ENCODE results near the gene LATS1. TPM values are rescaled to one million over a fixed set of nuclear protein-coding genes. Genes with fewer than 3 reads are reported as not detected.

The LATS1 gene
- total and polyA plus RNA-seq, 2 of the 8 experiments (the other 6 are each of a cell fraction or from before 2014, with no cell fraction given) = 8.9 to 21.7 TPM

DNA sequence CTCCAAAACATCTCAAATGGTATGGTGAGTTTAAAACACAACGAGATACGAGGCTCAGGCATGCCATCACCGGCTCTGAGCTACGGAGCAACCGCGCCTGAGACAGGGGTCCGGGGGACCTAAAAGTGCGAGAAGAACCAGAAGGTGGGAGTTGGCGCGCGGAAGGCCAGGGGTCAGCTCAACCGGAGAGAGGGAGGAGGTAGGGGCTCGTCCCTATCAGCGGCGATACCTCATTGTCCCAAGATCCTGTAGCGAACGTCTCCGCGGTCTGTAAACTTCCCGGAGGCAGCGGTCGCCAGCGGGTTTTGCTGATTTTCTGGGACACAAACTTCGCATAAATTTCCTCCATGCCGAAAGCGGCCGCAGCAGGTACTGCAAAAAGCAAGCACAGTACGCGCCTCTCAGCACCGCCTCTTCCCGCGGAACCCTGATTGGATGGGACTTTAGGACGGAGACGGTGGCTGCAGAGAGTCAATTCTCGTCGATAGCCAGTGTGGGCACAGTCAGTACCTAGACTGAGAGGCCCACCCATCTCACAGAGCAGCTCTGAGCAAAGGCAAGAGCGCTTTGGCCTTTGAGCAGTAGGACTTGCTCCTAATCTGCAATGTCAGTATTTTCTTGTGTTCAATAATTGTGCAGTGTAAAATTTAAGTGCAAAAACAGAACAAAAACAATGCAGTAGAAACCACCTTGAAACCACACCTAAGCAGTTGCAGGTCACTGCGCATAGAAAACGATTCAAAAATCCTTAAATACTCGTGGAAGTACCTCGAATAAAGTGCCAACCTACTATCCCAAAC is 28.4 kb upstream of the LATS1 start, which contains the start of gene NUP43:
NUP43 (minus strand) TSS at position 383 of the 800 bp plus-strand sequence; CDS start at position 349, 34 bp downstream.
- Histone ChIP-seq H3K23ac (ENCODE audit: insufficient read length) (no peak within 1 kb of the TSS), H3K14ac (ENCODE audit: insufficient read length) (no peak within 1 kb of the TSS), H3K9me3 (ENCODE audit: insufficient read depth in 2 of 2, low read depth in 1 of 2, low read length in 1 of 2) (no peaks in the 10 kb centered on the region), H3K36me3 (ENCODE audit: control insufficient read depth in 2 of 4, insufficient read depth in 4 of 4, low read length in 3 of 4) (peaks cover 6 to 25% (median 16%) of the 10 kb centered on the region in 4 experiments; a peak in 6 of 8 replicates), H3K4me1 (replicated peaks in 1 of 4; ENCODE audit: control insufficient read depth in 3 of 4, insufficient read depth in 4 of 4, low read length in 3 of 4) (peaks cover 0 to 3% (median 0%) of the 10 kb centered on the region in 4 experiments; a peak in 1 of 7 replicates), H3K4me2 (ENCODE audit: insufficient read depth in 1 of 2, low read depth in 2 of 2, low read length in 2 of 2) (peak within 1 kb of the TSS; percentile 32 to 73), H3K56ac (replicated peaks; ENCODE audit: insufficient read length, low read depth, low read length) (peak within 1 kb of the TSS; percentile 71), H3K4me3 (ENCODE audit: extremely low read depth in 1 of 4, insufficient read depth in 2 of 4, low read depth in 3 of 4, low read length in 4 of 4) (peak within 1 kb of the TSS; percentile 76 to 99 (median 94)), H2AK5ac (ENCODE audit: low read depth, low read length) (no peak within 1 kb of the TSS), H3K23me2 (ENCODE audit: low read depth, low read length) (peaks cover 9% of the 10 kb centered on the region; the same call in 1 of the 2 replicates), H4K91ac (replicated peaks; ENCODE audit: insufficient read length, low read length) (no peak within 1 kb of the TSS), H3K79me1 (ENCODE audit: low read depth, low read length) (no peaks in the 10 kb centered on the region), H3K9ac (replicated peaks in 1 of 4; ENCODE audit: extremely low read depth in 1 of 4, low read depth in 3 of 4, low read length in 3 of 4) (peak within 1 kb of the TSS; percentile 80 to 94 (median 91)), H2BK120ac (replicated peaks; ENCODE audit: low read depth, low read length) (no peak within 1 kb of the TSS), H2BK5ac (ENCODE audit: low read depth, low read length) (peak within 1 kb of the TSS; percentile 60), H4K20me1 (replicated peaks in 1 of 2; ENCODE audit: control insufficient read depth in 1 of 2, insufficient read depth in 2 of 2, low read length in 2 of 2) (peaks cover 0 to 4% of the 10 kb centered on the region in 2 experiments), H3K4ac (replicated peaks; ENCODE audit: insufficient read length, low read depth, low read length) (no peak within 1 kb of the TSS), H3K79me2 (ENCODE audit: control insufficient read depth in 1 of 2, insufficient read depth in 2 of 2, low read length in 2 of 2) (peaks cover 0 to 27% of the 10 kb centered on the region in 2 experiments), H2BK15ac (ENCODE audit: low read length) (no peak within 1 kb of the TSS), H3K27me3 (replicated peaks in 1 of 4; ENCODE audit: control insufficient read depth in 3 of 4, extremely low read depth in 1 of 4, insufficient read depth in 3 of 4, low read length in 3 of 4) (no peaks in the 10 kb centered on the region), H4K5ac (ENCODE audit: insufficient read length, low read depth, low read length) (peak within 1 kb of the TSS; percentile 84), H2BK12ac (ENCODE audit: low read depth, low read length) (no peak within 1 kb of the TSS), H2BK20ac (ENCODE audit: low read length) (no peak within 1 kb of the TSS), H3K27ac (ENCODE audit: low read depth, low read length) (peak within 1 kb of the TSS; percentile 83), H2AFZ (ENCODE audit: low read length) (peak within 1 kb of the TSS; percentile 97), H3K18ac (ENCODE audit: extremely low read depth, low read length) (no peak within 1 kb of the TSS; the same call in 1 of the 2 replicates), H4K8ac (ENCODE audit: extremely low read depth, insufficient read depth, low read length) (peak within 1 kb of the TSS; percentile 74; the same call in 1 of the 2 replicates)
- POLR2A ChIA-PET (ENCODE audit: partially characterized antibody) = interaction anchor here (0.7 to 3.4 kb wide), 5 partner anchors 9 to 109 kb away, joined by 3 to 18 read pairs (median 4); partner anchors contain the start of gene LATS1
- CTCF ChIA-PET (ENCODE audit: partially characterized antibody) = interaction anchor here (0.8 to 1.7 kb wide), 5 partner anchors 11 to 76 kb away, joined by 3 to 11 read pairs (median 4); no protein-coding TSS in a partner anchor
- 8% methylated on average over 41 of the region's 41 CpGs; no CpG with 5 or more reads in 1 of the 2 experiments for WGBS, 2 experiments (ENCODE audit: extremely low coverage in 1 of 2, insufficient coverage in 1 of 2, insufficient read length in 1 of 2, insufficient replicate concordance in 2 of 2, low coverage in 1 of 2, low lambda C conversion rate in 2 of 2, missing lambda C conversion rate in 1 of 2)
- no peak for FAIRE-seq
- DNase-seq (ENCODE audit: low read depth in 1 of 2, low spot score in 2 of 2) = peak; percentile 86 to 93
- TF ChIP-seq CHD2 (IDR thresholded peaks at IDR 0.05; ENCODE audit: low read length) (peak; percentile 75), SP1 (IDR thresholded peaks at IDR 0.05; ENCODE audit: low read depth, low read length) (0 out of 2 replicates have a peak, but pooled peaks have one; percentile 52), POLR2A (IDR thresholded peaks at IDR 0.05; ENCODE audit: control extremely low read depth in 1 of 2, low read depth in 2 of 2, low read length in 2 of 2) (peak in 1 of 2 experiments; percentile 89; a peak in 2 of 3 replicates), EGR1 (IDR thresholded peaks at IDR 0.05; ENCODE audit: borderline replicate concordance, low read depth, low read length) (no peak), PHF8 (conservative IDR thresholded peaks at IDR 0.05; ENCODE audit: low read depth, low read length) (peak; percentile 71), CBX5 (IDR thresholded peaks at IDR 0.05; ENCODE audit: low read depth, low read length) (no peak), TBP (IDR thresholded peaks at IDR 0.05; ENCODE audit: low read depth, low read length) (peak; percentile 74; the same call in 1 of the 2 replicates), NANOG (IDR thresholded peaks at IDR 0.05; ENCODE audit: insufficient read depth, low read depth, low read length, poor library complexity, severe bottlenecking) (peak; percentile 5)
- TF ChIP-seq, protein P1, sequence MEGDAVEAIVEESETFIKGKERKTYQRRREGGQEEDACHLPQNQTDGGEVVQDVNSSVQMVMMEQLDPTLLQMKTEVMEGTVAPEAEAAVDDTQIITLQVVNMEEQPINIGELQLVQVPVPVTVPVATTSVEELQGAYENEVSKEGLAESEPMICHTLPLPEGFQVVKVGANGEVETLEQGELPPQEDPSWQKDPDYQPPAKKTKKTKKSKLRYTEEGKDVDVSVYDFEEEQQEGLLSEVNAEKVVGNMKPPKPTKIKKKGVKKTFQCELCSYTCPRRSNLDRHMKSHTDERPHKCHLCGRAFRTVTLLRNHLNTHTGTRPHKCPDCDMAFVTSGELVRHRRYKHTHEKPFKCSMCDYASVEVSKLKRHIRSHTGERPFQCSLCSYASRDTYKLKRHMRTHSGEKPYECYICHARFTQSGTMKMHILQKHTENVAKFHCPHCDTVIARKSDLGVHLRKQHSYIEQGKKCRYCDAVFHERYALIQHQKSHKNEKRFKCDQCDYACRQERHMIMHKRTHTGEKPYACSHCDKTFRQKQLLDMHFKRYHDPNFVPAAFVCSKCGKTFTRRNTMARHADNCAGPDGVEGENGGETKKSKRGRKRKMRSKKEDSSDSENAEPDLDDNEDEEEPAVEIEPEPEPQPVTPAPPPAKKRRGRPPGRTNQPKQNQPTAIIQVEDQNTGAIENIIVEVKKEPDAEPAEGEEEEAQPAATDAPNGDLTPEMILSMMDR (IDR thresholded peaks at IDR 0.05; ENCODE audit: control extremely low read depth in 1 of 3, insufficient read depth in 1 of 3, low read depth in 1 of 3, low read length in 3 of 3) = peak; percentile 21 to 50 (median 24); a peak in 3 of 4 replicates

All from H1 (cell line).